ENCODE measurements around the gene SLC34A2.
"Not testable (repeated sequence)": the region's sequence is repeated elsewhere in the genome, so short reads cannot be mapped to it uniquely, and the experiment has no call there.

The SLC34A2 gene, protein sequence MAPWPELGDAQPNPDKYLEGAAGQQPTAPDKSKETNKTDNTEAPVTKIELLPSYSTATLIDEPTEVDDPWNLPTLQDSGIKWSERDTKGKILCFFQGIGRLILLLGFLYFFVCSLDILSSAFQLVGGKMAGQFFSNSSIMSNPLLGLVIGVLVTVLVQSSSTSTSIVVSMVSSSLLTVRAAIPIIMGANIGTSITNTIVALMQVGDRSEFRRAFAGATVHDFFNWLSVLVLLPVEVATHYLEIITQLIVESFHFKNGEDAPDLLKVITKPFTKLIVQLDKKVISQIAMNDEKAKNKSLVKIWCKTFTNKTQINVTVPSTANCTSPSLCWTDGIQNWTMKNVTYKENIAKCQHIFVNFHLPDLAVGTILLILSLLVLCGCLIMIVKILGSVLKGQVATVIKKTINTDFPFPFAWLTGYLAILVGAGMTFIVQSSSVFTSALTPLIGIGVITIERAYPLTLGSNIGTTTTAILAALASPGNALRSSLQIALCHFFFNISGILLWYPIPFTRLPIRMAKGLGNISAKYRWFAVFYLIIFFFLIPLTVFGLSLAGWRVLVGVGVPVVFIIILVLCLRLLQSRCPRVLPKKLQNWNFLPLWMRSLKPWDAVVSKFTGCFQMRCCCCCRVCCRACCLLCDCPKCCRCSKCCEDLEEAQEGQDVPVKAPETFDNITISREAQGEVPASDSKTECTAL

DNA sequence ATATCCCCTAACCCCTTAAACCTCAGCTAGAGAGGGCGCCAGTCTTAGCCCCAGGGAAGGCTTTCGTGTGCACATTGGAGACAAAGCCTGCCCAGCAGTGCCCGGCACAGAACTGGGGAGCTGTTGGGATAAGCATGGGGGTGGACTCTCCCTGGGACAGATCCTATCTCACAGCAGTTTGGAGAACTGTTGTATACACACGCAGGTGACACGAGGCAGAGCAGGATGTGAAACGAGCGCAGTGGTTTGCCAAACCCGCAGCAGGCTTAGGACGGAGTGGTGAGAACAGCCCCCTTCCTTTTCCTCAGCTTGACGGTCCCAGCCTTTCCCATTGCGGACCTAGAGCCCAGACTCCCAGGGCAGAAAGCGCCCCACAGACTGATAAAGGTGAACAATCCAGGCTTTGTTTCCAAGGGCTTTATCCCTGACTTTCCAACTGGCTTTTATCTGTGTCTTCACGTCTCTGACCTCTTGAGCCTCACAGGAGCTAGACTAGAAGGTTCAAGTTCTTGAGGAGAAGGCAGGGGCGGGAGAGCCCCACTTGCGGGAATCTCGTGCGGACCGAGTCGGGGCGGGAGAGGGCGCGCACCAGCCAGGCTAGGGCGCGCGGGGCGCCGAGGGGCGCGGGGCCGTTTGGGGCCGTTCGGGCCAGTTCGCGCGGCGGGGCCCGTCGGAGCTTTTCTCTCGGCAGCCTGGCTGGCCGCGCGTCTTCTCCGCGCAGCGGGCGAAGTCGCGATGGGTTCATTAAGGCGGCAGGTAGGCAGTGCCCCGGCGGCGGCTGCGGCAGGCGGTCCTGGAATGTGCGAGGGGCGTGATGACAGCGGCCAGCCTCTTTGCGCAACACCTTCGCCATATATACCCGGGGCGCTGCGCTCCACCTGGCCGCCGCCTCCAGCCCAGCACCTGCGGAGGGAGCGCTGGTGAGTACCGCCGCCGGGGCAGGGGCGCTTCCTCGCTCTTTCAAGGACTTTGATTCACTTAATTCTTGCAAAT, at the start of gene SLC34A2:
Gene SLC34A2, plus strand, starts transcription at position 881 of the 993 bp plus-strand sequence. CDS start 6,650 bp downstream, outside the sequence.
- DNase-seq, result peak; percentile 82

DNA sequence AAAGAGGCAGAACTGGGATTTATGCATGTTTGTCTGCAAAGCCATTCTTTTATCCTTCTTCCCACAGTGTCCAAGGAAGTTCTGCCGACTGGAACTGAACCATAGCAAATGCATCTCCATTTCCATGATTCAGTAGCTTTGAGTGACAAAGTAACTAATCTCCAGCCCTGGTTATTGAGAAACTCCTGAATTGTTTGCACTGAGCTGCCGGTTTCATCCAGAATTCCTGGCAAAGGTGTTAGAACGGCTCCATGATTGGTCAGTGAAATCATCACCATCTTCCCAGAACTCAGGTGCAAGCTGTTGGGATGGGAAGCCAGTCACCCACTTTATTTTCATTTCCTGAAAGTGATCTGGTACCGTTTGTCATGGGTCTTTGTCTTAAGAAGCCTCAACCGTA, 47.0 kb upstream of the SLC34A2 start:
- DNase-seq, result no peak

DNA sequence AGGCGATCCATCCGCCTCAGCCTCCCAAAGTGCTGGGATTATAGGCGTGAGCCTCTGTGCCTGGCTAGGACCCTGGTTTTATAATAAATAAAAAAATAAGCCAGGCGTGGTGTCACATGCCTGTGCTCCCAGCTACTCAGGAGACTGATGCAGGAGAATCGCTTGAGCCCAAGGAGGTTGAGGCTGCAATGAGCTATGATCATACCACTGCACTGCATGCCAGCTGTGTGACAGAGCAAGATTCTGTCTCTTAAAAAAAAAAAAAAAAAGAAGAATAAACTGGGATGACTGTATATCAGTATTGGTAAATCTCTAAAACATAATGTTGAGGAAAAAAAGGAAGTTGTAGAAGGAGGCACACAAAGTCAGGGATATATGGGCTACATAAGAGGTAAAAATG, 45.7 kb upstream of the SLC34A2 start:
- no peak for DNase-seq

DNA sequence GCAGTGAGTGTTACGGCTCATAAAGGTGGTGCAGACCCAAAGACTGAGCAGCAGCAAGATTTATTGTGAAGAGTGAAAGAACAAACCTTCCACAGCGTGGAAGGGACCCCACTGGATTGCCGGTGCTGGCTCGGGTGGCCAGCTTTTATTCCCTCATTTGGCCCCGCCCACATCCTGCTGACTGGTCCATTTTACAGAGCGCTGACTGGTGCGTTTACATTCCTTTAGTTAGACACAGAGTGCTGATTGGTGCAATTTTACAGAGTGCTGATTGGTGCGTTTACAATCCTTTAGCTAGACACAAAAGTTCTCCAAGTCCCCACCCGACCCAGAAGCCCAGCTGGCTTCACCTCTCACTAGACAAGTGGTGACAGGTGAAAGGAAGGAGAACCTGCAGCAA, 42.0 kb upstream of the SLC34A2 start:
- DNase-seq, result not testable (repeated sequence)

DNA sequence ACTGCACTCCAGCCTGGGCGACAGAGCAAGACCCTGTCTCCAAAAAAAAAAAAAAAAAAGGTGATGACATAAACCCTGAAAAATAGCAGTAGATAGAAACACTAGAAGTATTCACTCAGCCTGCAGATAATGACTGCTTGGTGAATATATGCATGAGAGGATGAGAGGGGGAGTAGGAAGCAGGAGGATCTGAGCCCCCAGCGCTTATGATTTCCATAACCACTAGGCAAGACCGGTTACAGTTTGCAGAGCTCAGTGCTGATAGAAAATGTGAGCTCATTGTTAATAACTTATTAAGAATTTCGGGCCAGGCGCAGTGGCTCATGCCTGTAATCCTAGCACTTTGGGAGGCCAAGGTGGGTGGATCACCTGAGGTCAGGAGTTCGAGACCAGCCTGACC, 40.8 kb upstream of the SLC34A2 start:
- DNase-seq, result no peak

DNA sequence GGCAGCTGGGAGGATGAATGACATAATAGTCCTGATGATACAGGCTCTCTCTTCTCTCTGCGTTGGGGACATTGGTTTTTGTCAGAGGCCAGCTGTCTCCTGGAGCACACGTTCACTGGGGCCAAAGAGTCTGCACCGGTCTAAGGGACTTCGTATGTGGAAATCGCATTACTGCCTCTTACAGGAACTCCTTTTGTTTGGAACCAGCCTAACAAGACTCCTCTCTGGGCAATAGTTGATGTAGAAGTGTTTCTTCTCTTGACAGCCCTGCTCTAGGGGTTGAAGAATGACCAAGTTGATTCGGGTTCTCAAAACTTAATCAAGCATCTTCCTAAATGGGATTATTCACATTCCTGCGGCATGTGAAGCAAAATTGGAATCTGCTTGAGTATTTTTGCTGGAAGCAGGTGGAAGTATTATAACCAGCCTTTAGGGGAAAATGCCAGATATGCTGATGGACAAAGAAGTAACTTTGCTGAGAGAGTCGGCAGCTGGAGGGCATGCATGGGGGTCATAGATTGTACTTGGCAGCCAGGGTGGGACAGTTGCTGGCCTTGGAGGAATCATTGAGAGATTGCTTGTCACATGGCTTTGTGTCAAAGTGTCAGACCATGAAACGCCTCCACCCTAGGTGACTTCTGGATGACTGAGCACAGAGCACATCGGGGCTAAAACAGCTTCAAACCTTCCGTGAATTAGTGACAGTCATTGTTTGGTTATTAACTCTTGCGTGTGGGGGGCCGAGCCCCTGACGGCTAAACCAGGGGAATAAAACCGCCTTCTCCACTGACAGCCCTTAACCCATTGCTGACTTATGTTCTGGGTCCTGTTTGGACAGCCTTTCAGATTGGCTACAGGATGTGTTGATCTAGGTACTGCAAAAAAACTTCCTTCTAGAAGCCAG, 34.4 kb upstream of the SLC34A2 start:
- no peak for DNase-seq

DNA sequence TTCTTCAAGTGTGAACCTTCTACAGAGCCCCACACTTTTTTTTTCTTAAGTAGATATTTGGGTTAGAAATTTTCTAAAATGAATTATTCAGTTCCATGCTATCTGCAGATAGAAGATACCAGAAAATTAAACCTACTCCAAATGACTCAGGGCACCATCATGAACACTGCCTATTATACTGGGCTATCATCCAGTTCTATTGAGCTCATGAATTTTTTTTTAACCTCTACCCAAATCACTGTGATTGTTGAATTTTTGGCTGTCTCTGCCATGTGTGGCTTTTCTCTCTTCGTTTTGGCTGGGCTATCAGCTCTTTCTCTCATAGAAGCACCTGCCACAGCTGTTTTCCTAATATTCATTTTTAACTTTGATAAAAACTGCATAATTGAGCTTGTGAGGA, 31.0 kb upstream of the SLC34A2 start:
- no peak for DNase-seq

DNA sequence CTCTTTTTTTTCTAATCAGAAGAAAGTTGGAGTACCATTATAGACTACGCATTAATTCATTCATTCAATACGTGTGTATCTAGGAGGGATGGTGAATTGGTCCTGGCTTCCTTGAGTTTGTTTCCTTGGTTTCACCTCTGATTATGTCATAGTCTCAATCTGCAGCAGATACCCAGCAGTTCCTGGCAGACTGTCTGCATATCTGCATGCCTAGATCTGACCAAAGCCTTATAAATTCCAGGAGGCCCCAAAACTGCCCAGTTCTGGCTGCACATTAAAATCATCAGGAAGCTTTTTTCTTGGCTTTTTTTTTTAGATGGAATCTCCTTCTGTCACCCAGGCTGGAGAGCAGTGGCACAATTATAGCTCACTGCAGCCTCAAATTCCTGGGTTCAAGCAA, 27.2 kb upstream of the SLC34A2 start:
- no peak for DNase-seq

DNA sequence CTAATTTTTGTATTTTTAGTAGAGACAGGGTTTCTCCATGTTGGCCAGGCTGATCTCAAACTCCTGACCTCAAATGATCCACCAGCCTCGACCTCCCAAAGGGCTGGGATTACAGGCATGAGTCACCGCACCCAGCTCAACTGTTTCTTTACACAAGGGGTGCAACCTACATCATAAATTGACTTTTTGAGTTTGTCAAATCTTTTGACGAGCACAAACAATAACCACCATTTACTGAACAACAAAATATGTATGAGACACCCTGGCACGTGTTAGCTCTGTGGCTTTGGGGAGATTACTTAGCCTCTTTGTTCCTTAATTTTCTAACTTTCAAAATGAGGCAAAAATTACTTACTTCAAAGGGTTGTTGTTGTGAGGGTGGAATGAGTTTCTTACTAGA, 23.5 kb upstream of the SLC34A2 start:
- DNase-seq, result no peak

DNA sequence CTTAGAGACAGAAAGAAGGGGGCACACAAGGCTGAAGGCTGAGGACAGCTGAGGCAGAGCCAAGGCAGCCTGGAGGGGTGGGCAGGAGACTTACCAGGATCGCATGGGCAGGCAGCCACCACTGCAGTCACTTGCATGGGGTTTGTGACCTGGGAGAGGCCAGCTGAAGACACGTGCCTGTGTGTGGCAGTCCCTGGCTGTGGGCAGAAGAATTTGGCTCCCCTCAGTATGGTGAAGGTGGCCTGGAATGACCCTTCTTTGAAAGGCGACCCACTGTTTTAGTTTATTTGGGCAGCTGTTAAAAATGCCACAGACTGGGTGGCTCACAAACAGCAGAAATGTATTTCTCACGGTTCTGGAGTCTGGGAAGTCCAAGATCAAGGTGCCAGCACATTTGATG, 22.1 kb upstream of the SLC34A2 start:
- no peak for DNase-seq

DNA sequence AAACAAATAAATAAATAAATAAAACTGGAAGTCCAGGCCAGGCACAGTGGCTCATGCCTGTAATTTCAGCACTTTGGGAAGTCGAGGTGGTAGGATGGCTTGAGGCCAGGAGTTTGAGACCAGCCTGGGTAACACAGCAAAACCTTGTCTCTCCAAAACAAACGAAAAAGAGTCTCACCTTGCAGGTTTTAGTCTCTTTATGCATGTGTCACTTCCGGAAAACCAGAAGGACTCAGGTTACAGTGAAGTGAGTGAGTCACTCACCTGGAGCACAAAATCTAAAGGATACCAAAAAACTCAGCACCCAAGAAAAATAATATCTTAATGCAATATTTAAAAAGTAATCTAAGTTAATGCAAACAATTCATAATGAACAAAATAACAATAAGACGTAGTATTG, 20.1 kb upstream of the SLC34A2 start:
- no peak for DNase-seq

DNA sequence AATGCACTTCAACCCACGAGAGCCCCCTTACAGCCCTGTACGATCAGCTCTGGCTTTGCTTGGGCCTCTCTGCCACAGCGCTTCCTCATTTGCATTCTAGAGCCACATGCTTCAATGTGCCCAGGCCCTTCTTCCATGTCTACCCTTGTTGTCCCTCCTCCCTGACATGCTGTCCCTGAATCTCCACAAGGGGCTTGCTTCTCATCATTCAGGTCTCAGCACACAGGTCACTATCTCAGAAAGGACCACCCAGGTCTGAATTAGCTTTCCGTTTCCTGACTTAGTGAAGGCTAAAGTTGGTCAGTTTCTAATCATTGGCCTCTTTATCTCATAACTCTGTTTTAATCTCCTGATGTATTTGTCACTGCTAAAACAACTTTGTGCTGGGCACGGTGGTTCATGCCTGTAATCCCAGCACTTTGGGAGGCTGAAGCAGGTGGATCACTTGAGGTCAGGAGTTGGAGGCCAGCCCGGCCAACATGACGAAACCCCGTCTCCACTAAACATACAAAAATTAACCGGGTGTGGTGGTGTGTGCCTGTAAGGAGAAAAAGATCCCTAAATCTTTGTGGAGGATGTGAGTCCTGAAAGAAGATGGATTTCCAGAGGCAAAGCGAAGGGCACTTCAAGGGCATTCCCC, 17.9 kb upstream of the SLC34A2 start:
- DNase-seq, result no peak

DNA sequence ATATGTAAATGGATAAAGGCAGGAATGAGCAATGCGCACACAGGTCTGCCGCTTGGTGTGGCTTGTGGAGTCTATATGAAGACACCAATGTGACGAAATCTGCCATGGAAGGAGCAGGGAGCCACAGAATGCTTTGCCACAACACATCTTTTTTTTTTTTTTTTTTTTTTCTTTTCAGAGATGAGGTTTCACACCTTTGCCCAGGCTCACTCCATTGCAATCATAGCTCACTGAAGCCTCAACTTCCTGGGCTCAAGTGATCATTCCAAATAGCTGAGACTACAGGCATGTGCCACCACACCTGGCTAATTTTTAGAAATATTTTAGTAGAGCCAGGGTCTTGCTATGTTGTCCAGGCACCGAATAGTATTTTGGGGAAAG, 17.4 kb upstream of the SLC34A2 start:
- no peak for DNase-seq

DNA sequence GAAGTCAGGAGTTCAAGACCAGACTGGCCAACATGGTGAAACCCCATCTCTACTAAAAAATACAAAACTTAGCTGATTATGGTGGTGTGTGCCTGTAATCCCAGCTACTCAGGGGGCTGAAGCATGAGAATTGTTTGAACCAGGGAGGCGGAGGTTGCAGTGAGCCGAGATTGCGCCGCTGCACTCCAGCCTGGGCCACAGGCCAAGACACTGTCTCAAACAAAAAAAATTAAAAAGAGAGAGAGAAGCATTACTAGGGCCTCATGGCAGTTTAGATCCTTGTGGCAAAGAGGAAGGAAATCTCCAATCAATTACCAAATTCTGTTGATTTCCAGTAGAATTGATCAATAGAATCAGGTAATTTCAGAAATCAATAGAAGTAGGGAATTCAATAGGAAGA, 16.8 kb upstream of the SLC34A2 start:
- DNase-seq, result no peak

DNA sequence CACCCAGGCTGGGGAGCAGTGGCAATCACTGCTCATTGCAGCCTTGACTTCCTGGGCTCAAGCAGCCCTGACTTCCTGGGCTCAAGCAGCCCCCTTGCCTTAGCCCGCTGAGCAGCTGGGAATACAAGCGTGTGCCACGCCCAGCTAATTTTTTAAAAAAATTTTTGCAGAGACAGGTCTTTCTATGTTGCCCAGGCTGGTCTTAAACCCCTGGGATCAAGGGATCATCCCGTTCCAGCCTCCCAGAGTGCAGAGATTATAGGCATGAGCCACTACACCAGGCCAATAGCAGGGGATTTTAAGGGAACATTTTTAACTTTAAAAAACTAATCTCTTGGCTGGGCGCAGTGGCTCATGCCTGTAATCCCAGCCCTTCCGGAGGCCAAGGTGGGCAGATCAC, 5.3 kb upstream of the SLC34A2 start:
- no peak for DNase-seq

DNA sequence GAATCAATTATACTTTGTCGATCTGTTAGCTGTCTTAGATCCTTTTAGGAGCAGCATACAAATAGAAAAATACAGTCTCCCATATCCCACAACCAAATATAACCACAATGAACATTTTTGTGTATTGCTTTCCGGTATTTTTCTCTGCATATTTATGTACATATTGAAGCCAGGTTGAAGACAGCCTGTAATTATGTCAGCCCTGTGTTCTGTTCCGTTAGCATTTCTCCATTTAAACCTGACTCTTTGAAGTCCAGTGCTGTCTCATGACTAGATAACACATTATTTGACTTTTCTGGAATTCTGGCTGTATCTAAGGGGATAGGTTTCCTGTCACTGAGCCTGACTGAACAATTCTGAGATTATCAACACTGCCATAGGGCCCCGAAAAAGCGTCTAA, 4.0 kb upstream of the SLC34A2 start:
- no peak for DNase-seq

DNA sequence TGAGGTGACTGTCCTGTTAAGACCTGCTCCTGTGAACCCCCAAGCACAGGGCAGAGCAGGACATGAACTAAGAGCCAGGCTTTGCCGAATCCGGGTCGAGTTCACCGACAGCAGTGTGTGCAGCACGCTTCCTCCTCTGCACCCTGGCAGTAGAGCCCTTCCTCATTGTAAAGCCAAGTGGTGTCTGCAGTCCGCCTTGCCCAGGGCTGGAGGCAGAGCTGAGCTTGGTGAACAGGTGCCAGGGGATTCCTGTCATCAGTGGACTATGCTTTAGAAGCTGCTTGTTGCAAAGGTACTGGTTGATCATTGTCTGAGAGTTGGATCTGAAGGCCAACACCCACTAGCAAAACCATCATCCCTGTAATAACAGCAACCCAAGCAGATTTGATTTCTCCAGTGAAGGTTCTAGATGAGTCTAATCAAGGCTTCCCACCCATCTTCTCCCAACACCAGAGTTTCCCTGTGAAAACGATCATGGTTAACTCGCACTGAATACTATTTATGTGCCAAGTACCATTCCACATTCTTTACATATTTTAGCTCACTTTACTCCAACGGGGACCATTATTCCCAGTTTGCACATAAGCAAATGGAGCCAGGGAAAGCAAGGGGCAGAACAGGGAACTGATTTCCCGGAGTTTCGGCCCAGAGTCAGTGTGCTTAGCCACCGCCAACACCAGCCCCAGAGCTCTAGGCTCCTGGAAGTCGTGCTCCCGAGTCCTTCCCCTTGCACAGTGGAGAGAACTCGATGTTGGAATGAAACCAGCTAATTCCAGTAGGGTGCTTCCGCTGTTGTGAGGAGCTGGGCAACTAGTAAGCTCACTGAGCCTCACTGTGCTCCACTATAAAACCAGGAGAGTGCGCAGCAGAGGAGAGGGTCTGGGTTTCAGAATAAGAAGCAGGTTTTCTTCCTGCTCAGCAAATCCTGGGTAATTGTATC, 1.4 kb upstream of the SLC34A2 start:
- peak; percentile 72 for DNase-seq

DNA sequence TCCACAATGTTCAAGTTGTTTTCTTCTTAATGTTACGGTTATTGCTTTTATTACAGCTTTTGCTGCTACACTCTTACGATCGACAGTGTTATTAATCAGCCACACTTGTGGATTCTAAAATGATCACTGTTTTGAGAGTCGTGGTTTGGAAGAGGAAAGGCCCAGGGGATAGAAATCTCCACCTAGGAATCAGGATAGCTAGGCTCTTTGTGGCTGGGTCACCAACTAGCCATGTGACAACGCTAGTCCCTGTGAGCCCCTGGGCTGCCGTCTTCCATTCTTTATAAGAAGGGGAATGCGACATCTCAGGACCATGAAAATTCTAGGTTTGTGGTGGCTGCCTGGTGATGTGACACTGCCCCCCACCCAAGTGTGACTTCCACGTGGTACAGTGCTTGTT, 380 bp downstream of the SLC34A2 start:
- DNase-seq, result no peak

DNA sequence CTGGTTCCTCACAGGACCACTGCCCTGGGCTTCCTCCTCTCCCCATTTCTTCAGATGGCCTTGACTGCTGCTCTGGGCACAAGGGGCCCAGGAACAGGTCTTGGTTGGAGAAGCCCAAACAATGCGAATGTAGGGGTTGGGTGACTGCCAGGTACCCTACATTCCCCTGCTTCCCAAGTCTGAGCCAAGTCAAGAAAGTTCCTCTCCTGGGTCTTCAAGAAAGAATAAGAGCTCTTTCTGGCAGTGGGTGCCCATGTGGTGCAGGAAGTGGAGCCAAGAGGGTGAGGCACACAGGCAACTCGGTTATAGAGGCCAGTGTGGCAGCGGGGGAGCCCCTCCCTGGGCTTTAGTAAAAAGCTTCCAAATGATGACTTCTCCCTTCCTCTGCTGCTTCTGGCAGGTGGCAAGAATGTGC, 2.7 kb downstream of the SLC34A2 start:
- DNase-seq, result no peak

DNA sequence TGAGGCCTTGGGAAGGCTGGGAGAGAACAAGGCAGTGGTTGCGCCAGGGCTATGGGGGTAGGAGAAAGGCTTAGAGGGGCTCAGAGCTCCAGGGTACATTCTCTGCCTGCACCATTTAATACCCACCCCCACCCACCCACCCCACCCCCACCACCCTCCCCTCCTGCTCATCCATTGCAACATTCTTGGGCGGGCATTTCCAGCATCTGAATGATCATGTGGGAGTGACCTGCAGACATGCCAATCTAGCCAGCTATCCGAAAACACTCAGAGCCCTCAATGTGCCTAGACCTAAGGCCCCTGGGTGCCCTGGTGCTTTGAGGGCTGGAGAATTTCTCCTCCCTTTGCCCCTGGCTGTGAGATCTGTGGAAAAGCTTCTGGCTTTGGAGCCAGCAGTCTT, 3.1 kb downstream of the SLC34A2 start:
- DNase-seq, result no peak

DNA sequence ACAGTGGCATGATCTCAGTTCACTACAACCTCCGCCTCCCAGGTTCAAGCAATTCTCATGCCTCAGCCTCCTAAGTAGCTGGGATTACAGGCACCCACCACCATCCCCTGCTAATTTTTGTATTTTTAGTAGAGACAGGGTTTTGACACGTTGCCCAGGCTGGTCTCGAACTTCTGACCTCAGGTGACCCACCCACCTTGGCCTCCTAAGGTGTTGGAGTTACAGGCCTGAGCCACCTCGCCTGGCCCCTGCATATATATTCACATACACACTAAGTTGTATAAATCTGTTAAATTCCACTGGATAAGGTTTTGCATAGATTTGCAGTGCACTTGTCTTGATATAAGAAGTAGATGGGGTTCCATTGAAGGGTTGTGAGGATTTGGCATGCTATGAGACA, 5.8 kb downstream of the SLC34A2 start:
- not testable (repeated sequence) for DNase-seq
